Loucy (cell line): ENCODE data around the gene MAMLD1.
A peak's percentile ranks its signal among the peaks of the same experiment; 100 is the strongest.

ENCODE experiments used
- H2AFZ ChIP-seq: fragments of 200-600 bp; sonication (generic); 2 replicates; pipeline ENCODE4 v1.6.0; 2016; ENCODE audit warnings: antibody characterized with exemption, mild to moderate bottlenecking, low read length, moderate library complexity
- H3F3A ChIP-seq: fragments of 200-600 bp; 2 replicates; pipeline ENCODE4 v1.6.0; 2016; ENCODE audit warnings: antibody characterized with exemption, low read depth, mild to moderate bottlenecking
- H3K27me3 ChIP-seq: fragments of 200-600 bp; sonication (generic); 2 replicates; pipeline ENCODE4 v1.6.1; 2014; ENCODE audit warnings: low read length, mild to moderate bottlenecking; ENCODE audit not compliant: insufficient read depth, poor library complexity, severe bottlenecking
- H3K36me3 ChIP-seq: fragments of 200-600 bp; sonication (generic); 2 replicates; pipeline ENCODE4 v1.6.1; 2016; ENCODE audit warnings: low read length; ENCODE audit not compliant: insufficient read depth
- H3K4me1 ChIP-seq: fragments of 200-600 bp; sonication (generic); 2 replicates; pipeline ENCODE4 v1.5.1; 2014; ENCODE audit warnings: low read length, mild to moderate bottlenecking; ENCODE audit not compliant: insufficient read depth, poor library complexity, severe bottlenecking
- H3K4me2 ChIP-seq: fragments of 200-600 bp; sonication (generic); 2 replicates; pipeline ENCODE4 v1.6.0; 2014; ENCODE audit warnings: antibody characterized with exemption, low read length, low read depth, mild to moderate bottlenecking; ENCODE audit not compliant: poor library complexity, severe bottlenecking
- H3K4me3 ChIP-seq: fragments of 200-600 bp; sonication (generic); 2 replicates; pipeline ENCODE4 v1.5.1; 2014; ENCODE audit warnings: low read length, mild to moderate bottlenecking, mixed read lengths; ENCODE audit not compliant: poor library complexity, severe bottlenecking
- H3K79me2 ChIP-seq: fragments of 200-600 bp; sonication (generic); 2 replicates; pipeline ENCODE4 v1.6.1; 2014; ENCODE audit warnings: low read length; ENCODE audit not compliant: insufficient read depth
- H3K9ac ChIP-seq: fragments of 200-600 bp; sonication (generic); 2 replicates; pipeline ENCODE4 v1.6.0; 2014; ENCODE audit warnings: mild to moderate bottlenecking, low read depth, low read length, moderate library complexity; ENCODE audit not compliant: poor library complexity, severe bottlenecking
- H3K9me2 ChIP-seq: fragments of 200-600 bp; sonication (generic); replicated peaks from 2 replicates; pipeline ENCODE4 v1.6.1; 2016; ENCODE audit warnings: low read depth, low read length, mixed read lengths
- H3K9me3 ChIP-seq: fragments of 200-600 bp; sonication (generic); 2 replicates; pipeline ENCODE4 v1.6.1; 2014; ENCODE audit warnings: mild to moderate bottlenecking, antibody characterized with exemption, low read length, low read depth; ENCODE audit not compliant: insufficient read depth
- H4K20me1 ChIP-seq: fragments of 200-600 bp; sonication (generic); 2 replicates; pipeline ENCODE4 v1.6.0; 2014; ENCODE audit warnings: antibody characterized with exemption, low read length, mild to moderate bottlenecking; ENCODE audit not compliant: insufficient read depth, poor library complexity, severe bottlenecking
- CTCF ChIP-seq: fragments of 200-600 bp; sonication (generic); conservative IDR thresholded peaks from 2 replicates; pipeline ENCODE4 v1.5.1; 2014; ENCODE audit warnings: mild to moderate bottlenecking, antibody characterized with exemption, low read length
- EZH2phosphoT487 ChIP-seq: fragments of 200-600 bp; IDR thresholded peaks from 2 replicates; pipeline ENCODE4 v1.6.1; 2018; ENCODE audit warnings: antibody characterized with exemption, mild to moderate bottlenecking, moderate library complexity, borderline replicate concordance

MAMLD1 gene

GRCh38 chrX:150544222-150544787 lies 181.2 kb downstream of the MAMLD1 start:
- Histone ChIP-seq H3K9me3 (no peaks in the 10 kb centered on the region), H3K4me3 (no peak overlapping the region), H3K9me2 (no peaks in the 10 kb centered on the region), H3K79me2 (no peaks in the 10 kb centered on the region), H3K4me2 (no peak overlapping the region), H3K36me3 (no peaks in the 10 kb centered on the region), H3F3A (no peaks in the 10 kb centered on the region), H3K4me1 (peaks cover 31% of the 10 kb centered on the region), H2AFZ (no peak overlapping the region), H3K9ac (no peak overlapping the region), H3K27me3 (no peaks in the 10 kb centered on the region), H4K20me1 (no peaks in the 10 kb centered on the region)
- TF ChIP-seq CTCF (peak; percentile 43), EZH2phosphoT487 (no peak)

DNA sequence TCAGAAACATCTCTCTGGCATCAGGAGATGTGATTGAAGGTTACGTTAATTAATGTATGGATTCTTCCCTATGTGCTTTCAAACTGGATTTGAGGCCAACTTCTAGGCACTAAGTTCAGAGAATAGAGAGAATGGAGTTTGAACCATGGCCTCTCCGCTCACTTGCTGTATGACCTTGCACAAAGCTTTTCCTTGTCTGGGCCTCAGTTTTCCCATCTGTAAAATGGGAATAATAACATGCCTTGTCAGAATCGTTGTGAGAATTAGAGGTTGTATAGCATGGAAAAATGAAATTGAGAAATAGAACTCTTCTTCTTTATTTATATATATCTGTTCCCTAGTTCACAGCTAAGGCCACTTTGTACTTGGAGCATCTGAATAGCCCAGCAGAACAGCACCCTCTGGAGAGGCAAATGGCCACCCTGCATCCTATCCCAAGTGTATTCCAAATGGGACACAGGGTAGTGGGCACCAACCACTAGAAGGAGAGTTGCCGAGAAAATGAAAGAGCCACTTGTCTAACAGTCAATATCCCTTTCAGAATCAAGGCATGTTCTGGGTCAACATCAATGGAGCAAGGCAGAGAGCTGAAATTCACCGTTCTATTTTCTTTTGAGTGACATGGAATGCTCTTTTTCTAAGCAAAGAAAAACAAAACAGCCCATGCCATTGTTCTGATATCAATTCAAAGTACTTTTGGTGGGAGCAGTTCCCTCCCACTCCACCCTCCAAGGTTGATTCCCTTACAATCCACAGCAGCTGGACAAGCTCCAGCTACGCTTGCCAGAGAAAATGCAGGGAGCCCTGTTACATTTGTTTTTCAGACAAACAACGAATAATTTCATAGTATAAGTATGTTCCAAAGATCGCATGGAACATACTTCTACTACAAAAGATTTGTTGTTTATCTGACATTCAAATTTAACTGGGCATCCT lies 182.0 kb downstream of the MAMLD1 start:
- Histone ChIP-seq H3K9ac (no peak overlapping the region), H3K79me2 (no peaks in the 10 kb centered on the region), H2AFZ (no peak overlapping the region), H3K9me2 (no peaks in the 10 kb centered on the region), H3K27me3 (no peaks in the 10 kb centered on the region), H3K9me3 (no peaks in the 10 kb centered on the region), H4K20me1 (no peaks in the 10 kb centered on the region), H3K4me1 (peaks cover 31% of the 10 kb centered on the region), H3K36me3 (no peaks in the 10 kb centered on the region), H3K4me2 (no peak overlapping the region), H3K4me3 (no peak overlapping the region), H3F3A (no peaks in the 10 kb centered on the region)
- TF ChIP-seq CTCF (no peak), EZH2phosphoT487 (no peak)

GRCh38 chrX:150546711-150547153 lies 183.6 kb downstream of the MAMLD1 start:
- no peaks in the 10 kb centered on the region for H3F3A ChIP-seq
- no peaks in the 10 kb centered on the region for H3K9me3 ChIP-seq
- H2AFZ ChIP-seq, result peak overlapping the region; percentile 88
- no peaks in the 10 kb centered on the region for H3K79me2 ChIP-seq
- H4K20me1 ChIP-seq, result no peaks in the 10 kb centered on the region
- H3K27me3 ChIP-seq, result no peaks in the 10 kb centered on the region
- no peaks in the 10 kb centered on the region for H3K9me2 ChIP-seq
- peaks cover 19% of the 10 kb centered on the region for H3K4me1 ChIP-seq
- H3K9ac ChIP-seq, result peak overlapping the region; percentile 48
- TF ChIP-seq EZH2phosphoT487, result no peak
- TF ChIP-seq CTCF, result no peak
- no peaks in the 10 kb centered on the region for H3K36me3 ChIP-seq
- peak overlapping the region; percentile 71 for H3K4me2 ChIP-seq
- peak overlapping the region; percentile 45 for H3K4me3 ChIP-seq
